ENCODE data around the gene CLEC16A. TPM values are rescaled to one million over a fixed set of nuclear protein-coding genes. Genes with fewer than 3 reads are reported as not detected.

The CLEC16A gene
- total and polyA plus RNA-seq, 7 experiments from 2014 or later = 14.7 to 38.2 (median 31.8) TPM

GRCh38 chr16:10947211-10947787 is 2.9 kb downstream of the CLEC16A start:
- POLR2A ChIA-PET = no interaction called here
- CTCF ChIA-PET = interaction anchor here (1.5 kb wide), 1 partner anchor 407 kb away, joined by 3 read pairs; no protein-coding TSS in a partner anchor
- Histone ChIP-seq H3K4me3 (ENCODE audit: low read length) (no peak overlapping the region), H3K4me1 (ENCODE audit: control insufficient read depth in 2 of 2, insufficient read depth in 2 of 2, low read length in 2 of 2) (peaks cover 15 to 46% of the 10 kb centered on the region in 2 donors), H3K27ac (ENCODE audit: low read depth, low read length) (no peak overlapping the region), H3K36me3 (ENCODE audit: control insufficient read depth in 2 of 3, insufficient read depth in 3 of 3, low read length in 3 of 3) (peaks cover 0 to 12% (median 0%) of the 10 kb centered on the region in 3 experiments), H3K27me3 (ENCODE audit: control insufficient read depth in 2 of 2, insufficient read depth in 2 of 2, low read length in 2 of 2) (no peaks in the 10 kb centered on the region), H3K9me3 (ENCODE audit: control insufficient read depth in 2 of 3, low read length in 3 of 3) (no peaks in the 10 kb centered on the region)
- Mint-ChIP-seq H3K4me3 (peak overlapping the region in 5 of 10 donors; percentile 36 to 88 (median 53)), H3K36me3 (no peaks in the 10 kb centered on the region), H3K27ac (peak overlapping the region in 4 of 9 donors; percentile 45 to 78 (median 58)), H3K4me1 (peaks cover 33 to 80% (median 68%) of the 10 kb centered on the region in 7 donors), H3K9me3 (no peaks in the 10 kb centered on the region), H3K27me3 (no peaks in the 10 kb centered on the region)
- intact Hi-C loops (cut with micrococcal nuclease) = loop anchor here (10.0 kb wide), 2 partner anchors 638 to 1028 kb away; partner anchors contain the start of genes LITAF (in 1 of the 2) and SNX29 (in 1 of the 2)
- ATAC-seq (no peak), DNase-seq (no peak)

GRCh38 chr16:10949424-10949970 is 5.1 kb downstream of the CLEC16A start:
- H3K4me1 ChIP-seq (ENCODE audit: control insufficient read depth in 2 of 2, insufficient read depth in 2 of 2, low read length in 2 of 2) = peaks cover 15 to 40% of the 10 kb centered on the region in 2 donors

GRCh38 chr16:10950393-10950792 is 6.0 kb downstream of the CLEC16A start:
- Mint-ChIP-seq H3K4me1 (peaks cover 32 to 80% (median 67%) of the 10 kb centered on the region in 7 donors), H3K27ac (peak overlapping the region in 4 of 9 donors; percentile 2 to 86 (median 70)), H3K4me3 (peak overlapping the region in 2 of 10 donors; percentile 38 to 60), H3K36me3 (no peaks in the 10 kb centered on the region), H3K9me3 (no peaks in the 10 kb centered on the region), H3K27me3 (no peaks in the 10 kb centered on the region)
- ChIA-PET POLR2A (interaction anchor here (0.7 to 1.8 kb wide), 6 partner anchors 11 to 306 kb away, joined by 3 to 5 read pairs (median 4); partner anchors contain the start of gene SOCS1), CTCF (interaction anchor here (4.4 kb wide), 1 partner anchor 13 kb away, joined by 17 read pairs; no protein-coding TSS in a partner anchor)
- DNase-seq = no peak
- H3K9me3 ChIP-seq (ENCODE audit: control insufficient read depth in 2 of 3, low read length in 3 of 3) = no peaks in the 10 kb centered on the region
- H3K4me1 ChIP-seq (ENCODE audit: control insufficient read depth in 2 of 2, insufficient read depth in 2 of 2, low read length in 2 of 2) = peaks cover 12 to 38% of the 10 kb centered on the region in 2 donors
- H3K27me3 ChIP-seq (ENCODE audit: control insufficient read depth in 2 of 2, insufficient read depth in 2 of 2, low read length in 2 of 2) = no peaks in the 10 kb centered on the region
- no peak overlapping the region for H3K27ac ChIP-seq (ENCODE audit: low read depth, low read length)
- H3K4me3 ChIP-seq (ENCODE audit: low read length) = no peak overlapping the region
- intact Hi-C loops (cut with micrococcal nuclease) = loop anchor here in 1 of 2 donors (5.0 kb wide), 2 partner anchors 762 to 1117 kb away; no protein-coding TSS in a partner anchor
- ATAC-seq = no peak
- peaks cover 0 to 7% (median 0%) of the 10 kb centered on the region in 3 experiments for H3K36me3 ChIP-seq (ENCODE audit: control insufficient read depth in 2 of 3, insufficient read depth in 3 of 3, low read length in 3 of 3)

More at GRCh38 chr16:10949424-10949970, 5.1 kb downstream of the CLEC16A start:
- POLR2A ChIA-PET = interaction anchor here (0.8 to 1.8 kb wide), 7 partner anchors 11 to 923 kb away, joined by 3 to 5 read pairs (median 3); partner anchors contain the start of gene SOCS1
- H3K27me3 ChIP-seq (ENCODE audit: control insufficient read depth in 2 of 2, insufficient read depth in 2 of 2, low read length in 2 of 2) = no peaks in the 10 kb centered on the region
- DNase-seq (peak in 7 of 9 donors; percentile 41 to 69 (median 64)), ATAC-seq (peak; percentile 83)
- CTCF ChIA-PET = interaction anchor here (0.6 to 4.4 kb wide), 7 partner anchors 8 to 428 kb away, joined by 3 to 17 read pairs (median 3); no protein-coding TSS in a partner anchor
- Mint-ChIP-seq H3K27ac (peak overlapping the region; percentile 45 to 90 (median 76)), H3K36me3 (no peaks in the 10 kb centered on the region), H3K9me3 (no peaks in the 10 kb centered on the region), H3K4me3 (peak overlapping the region in 9 of 10 donors; percentile 41 to 73 (median 60)), H3K4me1 (peaks cover 31 to 78% (median 64%) of the 10 kb centered on the region in 7 donors), H3K27me3 (no peaks in the 10 kb centered on the region)
- intact Hi-C loops (cut with micrococcal nuclease) = loop anchor here (10.0 kb wide), 2 partner anchors 635 to 1025 kb away; partner anchors contain the start of genes LITAF (in 1 of the 2) and SNX29 (in 1 of the 2)
- no peaks in the 10 kb centered on the region for H3K9me3 ChIP-seq (ENCODE audit: control insufficient read depth in 2 of 3, low read length in 3 of 3)
- H3K4me3 ChIP-seq (ENCODE audit: low read length) = no peak overlapping the region
- H3K36me3 ChIP-seq (ENCODE audit: control insufficient read depth in 2 of 3, insufficient read depth in 3 of 3, low read length in 3 of 3) = peaks cover 0 to 10% (median 0%) of the 10 kb centered on the region in 3 experiments
- peak overlapping the region; percentile 52 for H3K27ac ChIP-seq (ENCODE audit: low read depth, low read length)

- peaks cover 27 to 78% (median 65%) of the 10 kb centered on the region in 7 donors for H3K4me1 Mint-ChIP-seq
- no peak overlapping the region for H3K4me3 Mint-ChIP-seq
- peaks cover 11 to 32% of the 10 kb centered on the region in 2 donors for H3K4me1 ChIP-seq (ENCODE audit: control insufficient read depth in 2 of 2, insufficient read depth in 2 of 2, low read length in 2 of 2)
- ATAC-seq = no peak
- ChIA-PET POLR2A (interaction anchor here (1.4 kb wide), 1 partner anchor 304 kb away, joined by 3 read pairs; no protein-coding TSS in a partner anchor), CTCF (interaction anchor here (0.8 to 4.4 kb wide), 2 partner anchors 13 to 178 kb away, joined by 5 to 17 read pairs; no protein-coding TSS in a partner anchor)
- no peaks in the 10 kb centered on the region for H3K9me3 ChIP-seq (ENCODE audit: control insufficient read depth in 2 of 3, low read length in 3 of 3)
- no peak for DNase-seq
- no peaks in the 10 kb centered on the region for H3K27me3 Mint-ChIP-seq
- H3K4me3 ChIP-seq (ENCODE audit: low read length) = no peak overlapping the region
- H3K36me3 Mint-ChIP-seq = no peaks in the 10 kb centered on the region
- no peaks in the 10 kb centered on the region for H3K9me3 Mint-ChIP-seq
- peaks cover 0 to 7% (median 0%) of the 10 kb centered on the region in 3 experiments for H3K36me3 ChIP-seq (ENCODE audit: control insufficient read depth in 2 of 3, insufficient read depth in 3 of 3, low read length in 3 of 3)
- H3K27ac ChIP-seq (ENCODE audit: low read depth, low read length) = no peak overlapping the region
- H3K27me3 ChIP-seq (ENCODE audit: control insufficient read depth in 2 of 2, insufficient read depth in 2 of 2, low read length in 2 of 2) = no peaks in the 10 kb centered on the region
- intact Hi-C loops (cut with micrococcal nuclease) = loop anchor here in 1 of 2 donors (5.0 kb wide), 2 partner anchors 761 to 1116 kb away; no protein-coding TSS in a partner anchor
- peak overlapping the region in 2 of 9 donors; percentile 10 to 14 for H3K27ac Mint-ChIP-seq
Observed at GRCh38 chr16:10951026-10951425, 6.7 kb downstream of the CLEC16A start.

GRCh38 chr16:10954903-10955302 is 10.5 kb downstream of the CLEC16A start:
- no peak overlapping the region for H3K27ac ChIP-seq (ENCODE audit: low read depth, low read length)
- CTCF ChIA-PET = interaction anchor here (1.3 to 2.9 kb wide), 3 partner anchors 9 to 417 kb away, joined by 3 to 18 read pairs (median 6); no protein-coding TSS in a partner anchor
- DNase-seq (no peak), ATAC-seq (no peak)
- no peaks in the 10 kb centered on the region for H3K9me3 ChIP-seq (ENCODE audit: control insufficient read depth in 2 of 3, low read length in 3 of 3)
- no peaks in the 10 kb centered on the region for H3K9me3 Mint-ChIP-seq
- H3K36me3 Mint-ChIP-seq = peaks cover 0 to 7% (median 6%) of the 10 kb centered on the region in 5 donors
- H3K4me1 Mint-ChIP-seq = peaks cover 17 to 61% (median 44%) of the 10 kb centered on the region in 7 donors
- H3K4me1 ChIP-seq (ENCODE audit: control insufficient read depth in 2 of 2, insufficient read depth in 2 of 2, low read length in 2 of 2) = peaks cover 14 to 15% of the 10 kb centered on the region in 2 donors
- H3K27me3 ChIP-seq (ENCODE audit: control insufficient read depth in 2 of 2, insufficient read depth in 2 of 2, low read length in 2 of 2) = no peaks in the 10 kb centered on the region
- intact Hi-C loops (cut with micrococcal nuclease) = loop anchor here (2.0 to 5.0 kb wide), 3 partner anchors 757 to 1112 kb away; no protein-coding TSS in a partner anchor
- no peak overlapping the region for H3K4me3 ChIP-seq (ENCODE audit: low read length)
- H3K4me3 Mint-ChIP-seq = peak overlapping the region in 3 of 10 donors; percentile 3 to 48 (median 5)
- H3K36me3 ChIP-seq (ENCODE audit: control insufficient read depth in 2 of 3, insufficient read depth in 3 of 3, low read length in 3 of 3) = peaks cover 0 to 24% (median 5%) of the 10 kb centered on the region in 3 experiments
- POLR2A ChIA-PET = interaction anchor here (1.0 to 1.2 kb wide), 2 partner anchors 11 to 400 kb away, joined by 3 read pairs; partner anchors contain the start of gene CLEC16A
- H3K27me3 Mint-ChIP-seq = no peaks in the 10 kb centered on the region
- peak overlapping the region in 5 of 9 donors; percentile 21 to 66 (median 52) for H3K27ac Mint-ChIP-seq
